Vagina (tissue), 2 donors: ENCODE data around the gene FUT7. TPM values are rescaled to one million over a fixed set of nuclear protein-coding genes. Genes with fewer than 3 reads are reported as not detected.

Experiments
- DNase-seq, 2 donors: peaks; one replicate each; pipeline ENCODE4 v3.0.0-alpha.2; 2017; ENCODE audit errors: extremely low spot score in 2 of 2
- H3K27ac ChIP-seq: fragments of 200-600 bp; sonication (generic); one replicate; pipeline ENCODE4 v1.5.1; 2019
- H3K27me3 ChIP-seq: fragments of 200-600 bp; sonication (generic); one replicate; pipeline ENCODE4 v1.5.1; 2019
- H3K36me3 ChIP-seq, 2 donors: fragments of 200-600 bp; sonication (generic); one replicate each; pipeline ENCODE4 v1.5.1; 2017 to 2019
- H3K4me1 ChIP-seq: fragments of 200-600 bp; sonication (generic); one replicate; pipeline ENCODE4 v1.5.1; 2019
- H3K4me3 ChIP-seq, 2 donors: fragments of 200-600 bp; sonication (generic); 1 replicate in 1 of 2; 2 replicates in 1 of 2; pipeline ENCODE4 v1.5.1; 2016 to 2019
- H3K9me3 ChIP-seq: fragments of 200-600 bp; sonication (generic); one replicate; pipeline ENCODE4 v1.5.1; 2019
- POLR2A ChIP-seq, 2 donors: fragments of 450-650 bp; IDR thresholded peaks; one replicate each; pipeline ENCODE4 v1.6.1; 2017; ENCODE audit warnings: antibody characterized with exemption in 2 of 2, mild to moderate bottlenecking in 2 of 2, moderate library complexity in 2 of 2
- POLR2AphosphoS5 ChIP-seq, 2 donors: sonication (generic); formaldehyde crosslinking; IDR thresholded peaks; one replicate each; pipeline ENCODE4 v1.9.0; 2017; ENCODE audit warnings: antibody characterized with exemption in 2 of 2, mild to moderate bottlenecking in 2 of 2, low read depth in 1 of 2; ENCODE audit not compliant: insufficient read depth in 1 of 2
- intact Hi-C: fragments of 100-400 bp; cut with DNase I; formaldehyde crosslinking; loops from one replicate; pipeline ENCODE4 v1.15.1; 2023
- total RNA-seq: library from RNA; depleted of rRNA; stranded (reverse); fragments of >200 nt; gene quantifications from one replicate; pipeline ENCODE4 v1.2.3, GENCODE V29; 2016
- TF ChIP-seq, protein P1 (sequence below), 3 experiments: fragments of 450-650 bp in 2 of 3; fragments of 200-600 bp in 1 of 3; sonication (generic) in 1 of 3; IDR thresholded peaks; one replicate each; pipeline ENCODE4 v1.5.1; 2017 to 2019; ENCODE audit warnings: antibody characterized with exemption in 3 of 3, mild to moderate bottlenecking in 2 of 3, moderate library complexity in 2 of 3

Gene FUT7
- total RNA-seq, 1 donor from 2014 or later, result not detected

DNA sequence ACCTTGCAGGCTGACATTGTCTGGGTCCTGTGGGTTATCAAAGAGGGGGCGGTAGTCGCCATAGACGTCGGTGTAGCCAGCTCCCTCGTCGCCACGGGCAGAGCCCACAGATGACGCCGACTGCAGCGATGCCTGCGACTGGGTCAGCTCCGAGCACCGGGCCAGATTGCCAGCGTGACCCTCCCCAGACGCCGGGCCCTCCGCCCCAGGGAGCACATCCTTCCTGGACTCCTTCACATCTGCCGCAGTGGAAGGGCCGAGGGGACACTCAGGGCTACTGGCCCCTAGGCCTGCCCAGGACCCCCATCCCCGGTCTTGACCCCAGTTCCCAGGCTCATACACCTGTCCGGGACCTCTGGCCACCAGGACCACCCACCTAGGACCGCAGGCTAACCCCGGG lies 17.7 kb downstream of the FUT7 start:
- Histone ChIP-seq H3K27ac (no peak overlapping the region), H3K4me3 (no peak overlapping the region), H3K4me1 (no peaks in the 10 kb centered on the region), H3K9me3 (no peaks in the 10 kb centered on the region), H3K27me3 (no peaks in the 10 kb centered on the region), H3K36me3 (peaks cover 0 to 20% of the 10 kb centered on the region in 2 donors)
- intact Hi-C loops, result no loop called here
- TF ChIP-seq POLR2A (IDR thresholded peaks at IDR 0.05), result no peak
- TF ChIP-seq, protein P1, sequence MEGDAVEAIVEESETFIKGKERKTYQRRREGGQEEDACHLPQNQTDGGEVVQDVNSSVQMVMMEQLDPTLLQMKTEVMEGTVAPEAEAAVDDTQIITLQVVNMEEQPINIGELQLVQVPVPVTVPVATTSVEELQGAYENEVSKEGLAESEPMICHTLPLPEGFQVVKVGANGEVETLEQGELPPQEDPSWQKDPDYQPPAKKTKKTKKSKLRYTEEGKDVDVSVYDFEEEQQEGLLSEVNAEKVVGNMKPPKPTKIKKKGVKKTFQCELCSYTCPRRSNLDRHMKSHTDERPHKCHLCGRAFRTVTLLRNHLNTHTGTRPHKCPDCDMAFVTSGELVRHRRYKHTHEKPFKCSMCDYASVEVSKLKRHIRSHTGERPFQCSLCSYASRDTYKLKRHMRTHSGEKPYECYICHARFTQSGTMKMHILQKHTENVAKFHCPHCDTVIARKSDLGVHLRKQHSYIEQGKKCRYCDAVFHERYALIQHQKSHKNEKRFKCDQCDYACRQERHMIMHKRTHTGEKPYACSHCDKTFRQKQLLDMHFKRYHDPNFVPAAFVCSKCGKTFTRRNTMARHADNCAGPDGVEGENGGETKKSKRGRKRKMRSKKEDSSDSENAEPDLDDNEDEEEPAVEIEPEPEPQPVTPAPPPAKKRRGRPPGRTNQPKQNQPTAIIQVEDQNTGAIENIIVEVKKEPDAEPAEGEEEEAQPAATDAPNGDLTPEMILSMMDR (IDR thresholded peaks at IDR 0.05), result no peak
- no peak for TF ChIP-seq POLR2AphosphoS5 (IDR thresholded peaks at IDR 0.05; ENCODE audit: insufficient read depth in 1 of 2, low read depth in 1 of 2)
- DNase-seq, result no peak

DNA sequence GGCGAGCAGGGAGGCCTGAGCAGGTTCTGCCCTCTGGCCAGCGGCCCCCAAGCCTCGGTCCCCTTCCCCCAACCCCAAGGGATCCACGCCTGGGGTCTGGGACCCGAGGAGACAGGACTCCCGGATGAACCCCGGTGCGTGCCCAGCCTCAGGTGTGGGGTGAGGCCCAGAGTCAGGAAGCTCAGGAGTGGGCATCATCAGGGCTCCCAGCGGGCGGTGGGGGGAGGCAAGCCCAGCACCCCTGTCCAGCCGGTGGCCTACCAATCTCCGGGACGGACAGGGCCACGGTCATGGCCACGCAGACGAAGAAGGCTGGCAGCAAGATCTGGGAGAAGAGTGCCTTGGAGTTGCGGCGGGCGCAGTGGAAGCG lies 18.3 kb downstream of the FUT7 start:
- DNase-seq, result no peak
- no peak overlapping the region for H3K4me3 ChIP-seq
- TF ChIP-seq POLR2A (IDR thresholded peaks at IDR 0.05) (no peak), POLR2AphosphoS5 (IDR thresholded peaks at IDR 0.05; ENCODE audit: insufficient read depth in 1 of 2, low read depth in 1 of 2) (no peak)
- TF ChIP-seq, protein P1 (IDR thresholded peaks at IDR 0.05), result no peak
- no peak overlapping the region for H3K27ac ChIP-seq
- intact Hi-C loops, result no loop called here
- H3K4me1 ChIP-seq, result no peaks in the 10 kb centered on the region
- H3K9me3 ChIP-seq, result no peaks in the 10 kb centered on the region
- H3K36me3 ChIP-seq, result peaks cover 0 to 20% of the 10 kb centered on the region in 2 donors
- no peaks in the 10 kb centered on the region for H3K27me3 ChIP-seq

DNA sequence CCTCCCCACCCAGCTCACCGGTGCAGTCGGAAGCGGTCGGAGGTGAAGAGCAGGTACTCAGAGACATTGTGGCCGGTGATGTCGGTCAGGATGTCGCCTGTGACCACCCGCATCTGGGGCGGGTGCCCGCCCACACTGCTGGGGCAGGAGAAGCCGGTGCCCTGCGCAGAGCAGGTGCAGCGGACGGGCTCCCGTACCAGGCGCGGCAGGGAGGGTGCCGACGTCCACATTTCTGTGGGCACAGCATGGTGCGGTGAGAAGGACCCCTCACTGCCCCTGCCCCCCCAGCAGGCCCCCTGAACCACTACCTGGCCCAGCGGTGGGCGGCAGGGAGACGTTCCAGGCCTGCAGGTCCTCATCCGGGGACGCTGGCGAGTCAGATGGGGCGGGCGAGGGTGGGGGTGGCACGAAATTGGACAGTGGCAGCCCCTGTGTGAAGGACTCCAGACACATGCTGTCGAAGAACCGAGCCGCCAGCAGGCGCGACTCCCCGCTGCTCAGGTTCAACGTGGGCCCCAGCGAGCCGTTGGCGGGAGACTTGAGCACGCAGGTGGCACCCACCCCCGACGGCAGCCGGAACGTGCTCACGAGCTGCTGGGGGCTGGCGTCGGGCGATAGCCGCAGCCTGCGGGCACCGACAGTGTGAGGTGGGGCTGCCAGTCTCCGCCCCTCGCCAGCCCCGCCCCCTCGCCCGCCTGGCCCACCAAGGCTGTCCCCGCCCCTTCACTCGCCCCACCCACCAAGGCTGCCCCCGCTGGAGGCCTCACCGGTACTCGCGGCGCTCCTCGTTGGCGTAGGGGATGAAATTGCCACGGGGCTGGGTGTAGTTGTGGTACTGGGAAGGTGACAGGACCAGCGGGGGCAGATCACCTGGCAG lies 19.0 kb downstream of the FUT7 start:
- intact Hi-C loops, result no loop called here
- TF ChIP-seq POLR2A (IDR thresholded peaks at IDR 0.05) (no peak), POLR2AphosphoS5 (IDR thresholded peaks at IDR 0.05; ENCODE audit: insufficient read depth in 1 of 2, low read depth in 1 of 2) (no peak)
- TF ChIP-seq, protein P1 (IDR thresholded peaks at IDR 0.05), result no peak
- H3K9me3 ChIP-seq, result no peaks in the 10 kb centered on the region
- DNase-seq, result no peak
- H3K27ac ChIP-seq, result no peak overlapping the region
- H3K4me1 ChIP-seq, result no peaks in the 10 kb centered on the region
- no peak overlapping the region for H3K4me3 ChIP-seq
- peaks cover 0 to 20% of the 10 kb centered on the region in 2 donors for H3K36me3 ChIP-seq
- no peaks in the 10 kb centered on the region for H3K27me3 ChIP-seq

DNA sequence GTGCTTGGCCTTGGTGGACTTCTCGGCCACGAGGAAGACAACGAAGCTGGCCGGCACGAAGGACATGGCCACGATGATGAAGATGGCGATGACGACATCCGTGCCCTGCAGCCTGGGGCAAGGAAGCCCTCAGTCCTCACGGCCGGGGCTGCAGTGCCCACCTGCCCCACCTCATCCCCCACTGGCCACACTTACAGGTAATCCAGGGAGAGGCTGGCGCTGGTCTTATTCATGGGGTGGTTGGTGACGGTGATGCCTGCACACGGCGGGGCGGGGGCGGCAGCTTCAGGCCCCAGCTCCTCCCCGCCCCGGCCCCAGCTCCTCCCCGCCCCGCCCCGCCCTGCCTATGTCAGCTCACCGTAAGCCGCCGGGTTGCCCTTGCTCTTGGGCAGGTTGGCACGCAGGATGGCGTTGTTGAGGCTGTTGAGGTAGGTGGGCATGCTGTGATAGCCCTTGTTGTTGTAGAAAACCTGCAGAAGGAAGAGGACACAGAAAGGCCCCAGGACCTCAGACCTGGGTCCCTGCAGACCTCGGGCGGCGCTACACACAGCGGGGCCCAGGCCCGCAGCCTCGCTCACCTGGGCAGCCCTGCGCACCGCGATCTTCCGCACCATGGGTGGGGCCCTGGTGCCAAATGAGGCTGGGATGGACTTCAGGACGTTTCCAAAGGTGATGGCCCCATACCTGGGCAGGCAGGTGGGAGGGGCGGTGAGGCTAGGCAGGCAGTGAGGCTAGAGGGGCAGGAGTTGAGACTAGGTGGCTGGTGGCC lies 19.8 kb downstream of the FUT7 start:
- H3K27ac ChIP-seq, result no peak overlapping the region
- H3K4me3 ChIP-seq, result no peak overlapping the region
- intact Hi-C loops, result no loop called here
- no peak for DNase-seq
- H3K4me1 ChIP-seq, result no peaks in the 10 kb centered on the region
- TF ChIP-seq, protein P1 (IDR thresholded peaks at IDR 0.05), result no peak
- TF ChIP-seq POLR2AphosphoS5 (IDR thresholded peaks at IDR 0.05; ENCODE audit: insufficient read depth in 1 of 2, low read depth in 1 of 2), result no peak
- TF ChIP-seq POLR2A (IDR thresholded peaks at IDR 0.05), result no peak
- no peaks in the 10 kb centered on the region for H3K9me3 ChIP-seq
- no peaks in the 10 kb centered on the region for H3K27me3 ChIP-seq
- H3K36me3 ChIP-seq, result peaks cover 0 to 15% of the 10 kb centered on the region in 2 donors
